ENCODE results near the gene SLC24A4.

Gene SLC24A4

DNA sequence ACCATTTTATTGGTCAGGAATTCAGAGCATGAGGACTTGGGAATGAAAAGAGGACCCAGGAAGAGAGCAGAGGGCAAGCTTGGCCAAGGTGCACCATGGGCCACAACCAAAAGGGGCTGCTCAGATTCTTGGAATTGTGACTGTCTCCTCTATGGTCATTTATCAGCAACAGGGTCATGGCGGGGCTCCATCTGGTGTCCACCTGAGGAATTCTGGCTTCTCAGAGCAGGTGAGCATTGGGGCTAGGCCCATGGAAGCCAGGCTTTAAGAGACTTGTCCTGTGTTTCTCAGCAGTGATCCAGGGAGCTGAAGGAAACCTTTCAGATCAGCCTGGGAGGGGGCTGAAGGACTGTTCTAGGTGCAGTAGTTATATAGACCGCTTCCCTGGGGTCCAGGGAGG, 188.0 kb downstream of the SLC24A4 start:
- DNase-seq: no peak

DNA sequence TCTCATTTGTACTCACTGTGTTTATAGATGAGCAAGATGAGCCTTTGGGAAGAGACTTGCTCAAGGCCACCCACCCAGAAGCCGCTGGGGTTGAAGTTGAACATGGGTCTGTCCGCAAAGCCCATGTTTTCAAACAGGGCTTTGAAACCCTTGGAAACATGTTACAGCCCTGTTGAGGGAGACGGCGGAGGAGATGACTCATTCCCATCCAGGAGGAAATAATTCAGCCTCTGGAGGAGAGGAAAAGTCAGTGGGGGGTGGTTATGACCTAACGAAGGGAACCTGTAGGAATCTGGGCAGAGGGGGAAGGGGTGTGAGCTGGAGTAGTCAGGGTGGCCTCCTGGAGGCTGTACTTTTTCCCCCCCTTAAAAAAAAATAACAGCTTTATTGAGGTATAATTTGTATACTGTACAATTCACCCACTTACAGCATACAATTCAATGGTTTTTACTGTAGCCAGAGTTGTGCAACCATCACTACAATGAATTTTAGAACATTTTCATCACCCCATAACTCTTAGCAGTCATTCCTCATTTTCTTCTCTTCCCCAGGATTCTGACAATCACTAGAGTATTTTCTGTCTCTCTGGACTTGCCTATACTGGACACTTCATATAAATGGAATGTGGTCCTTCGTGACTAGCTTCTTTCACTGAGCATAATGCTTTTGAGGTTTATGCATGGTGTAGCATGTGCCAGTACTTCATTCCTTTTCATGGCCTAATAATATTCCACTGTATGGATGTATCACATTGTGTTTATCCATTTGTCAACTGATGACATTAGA, 188.7 kb downstream of the SLC24A4 start:
- no peak for DNase-seq

GRCh38 chr14:92512807-92513203, 189.8 kb downstream of the SLC24A4 start:
- no peak for DNase-seq

DNA sequence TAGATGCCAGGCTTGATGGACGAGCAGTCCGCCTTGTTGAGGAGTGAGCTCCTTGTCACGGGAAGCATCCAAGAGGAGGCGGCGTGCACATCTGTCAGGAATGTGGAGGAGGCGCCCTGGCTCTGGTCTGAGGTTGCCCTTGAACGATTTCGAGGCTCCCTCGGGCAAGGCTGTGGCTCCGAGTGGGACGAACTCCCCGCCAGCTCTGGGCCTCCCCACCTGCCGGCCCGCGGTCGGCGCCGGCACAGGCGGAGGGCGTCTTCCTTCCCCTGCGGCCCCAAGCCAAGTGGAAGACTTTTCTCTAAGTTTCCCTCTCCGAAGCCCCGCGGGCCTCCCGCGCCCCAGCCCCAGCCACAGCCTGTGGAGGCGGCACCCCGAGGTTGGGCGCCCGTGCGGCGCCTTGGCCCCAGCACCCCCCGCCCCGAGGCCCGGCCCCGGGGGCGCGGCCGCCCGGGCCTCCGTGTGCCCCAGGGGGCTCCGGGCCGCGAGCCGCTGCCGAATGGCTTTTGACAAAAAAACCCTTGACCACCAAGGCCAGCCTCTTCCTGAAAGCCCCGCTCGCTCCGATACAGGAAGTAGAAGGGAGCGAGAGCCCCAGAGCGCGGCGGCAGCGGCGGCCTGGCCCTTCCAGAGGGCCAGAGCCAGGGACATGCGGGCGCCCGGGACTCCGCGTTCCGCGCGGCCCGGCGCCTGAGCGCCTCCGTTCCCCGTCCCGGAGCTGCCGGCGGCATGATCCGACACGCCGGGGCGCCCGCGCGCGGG, 190.4 kb downstream of the SLC24A4 start, which contains the start of gene RIN3:
Gene RIN3 (plus strand): TSS at position 578 of the 762 bp plus-strand sequence. CDS start 152 bp downstream, at position 730.
- DNase-seq: peak in 1 of 4 experiments; percentile 43

DNA sequence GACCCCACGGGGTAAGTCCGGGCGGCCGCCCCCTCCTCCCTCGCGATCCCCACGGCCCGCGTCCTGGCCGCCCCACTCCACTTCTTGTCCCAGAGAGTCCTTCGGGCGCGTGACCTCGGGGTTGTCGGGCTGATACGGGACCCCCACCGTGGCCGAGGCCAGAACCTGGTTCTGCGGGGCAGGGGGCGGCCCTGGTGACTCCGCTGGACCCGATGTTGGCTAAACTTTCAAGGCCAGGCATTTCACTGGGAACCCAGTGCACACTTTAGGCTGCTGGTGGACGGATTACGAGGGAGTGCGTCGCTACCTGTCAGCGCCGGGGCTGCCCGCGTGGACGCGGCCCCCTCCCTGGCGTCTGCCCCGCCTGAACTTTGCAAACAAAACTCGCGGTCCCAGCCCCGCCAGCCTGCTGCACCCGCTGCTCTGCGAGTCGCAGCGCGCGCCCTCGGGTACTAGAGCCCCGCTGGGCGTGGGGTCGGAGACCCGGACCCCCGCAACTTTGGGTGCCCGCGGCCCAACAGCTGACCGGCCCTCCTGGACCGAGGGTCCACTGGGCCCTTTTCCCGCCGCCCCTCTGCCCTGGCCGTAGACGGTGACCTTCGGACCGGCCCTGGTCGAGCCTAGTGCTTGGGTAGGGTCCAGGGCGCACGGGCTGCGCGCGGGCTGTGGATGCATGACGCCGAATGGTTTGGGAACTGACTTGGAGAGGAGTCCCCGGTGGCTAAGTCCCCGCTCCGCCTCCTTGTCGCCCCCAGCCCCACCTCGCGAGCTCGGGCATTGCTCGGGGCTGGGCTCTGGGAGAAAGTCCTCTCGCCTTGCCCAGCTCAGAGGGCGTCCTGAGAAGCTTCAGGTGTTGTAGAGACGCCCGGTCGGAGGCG, 191.2 kb downstream of the SLC24A4 start:
- DNase-seq: peak in 3 of 4 experiments; percentile 16 to 37 (median 17)

GRCh38 chr14:92514844-92515514, 192.0 kb downstream of the SLC24A4 start:
- DNase-seq: no peak

GRCh38 chr14:92515546-92516343, 192.8 kb downstream of the SLC24A4 start:
- DNase-seq: no peak

- DNase-seq: no peak
These were observed 193.5 kb downstream of the SLC24A4 start for GRCh38 chr14:92516344-92516965.

DNA sequence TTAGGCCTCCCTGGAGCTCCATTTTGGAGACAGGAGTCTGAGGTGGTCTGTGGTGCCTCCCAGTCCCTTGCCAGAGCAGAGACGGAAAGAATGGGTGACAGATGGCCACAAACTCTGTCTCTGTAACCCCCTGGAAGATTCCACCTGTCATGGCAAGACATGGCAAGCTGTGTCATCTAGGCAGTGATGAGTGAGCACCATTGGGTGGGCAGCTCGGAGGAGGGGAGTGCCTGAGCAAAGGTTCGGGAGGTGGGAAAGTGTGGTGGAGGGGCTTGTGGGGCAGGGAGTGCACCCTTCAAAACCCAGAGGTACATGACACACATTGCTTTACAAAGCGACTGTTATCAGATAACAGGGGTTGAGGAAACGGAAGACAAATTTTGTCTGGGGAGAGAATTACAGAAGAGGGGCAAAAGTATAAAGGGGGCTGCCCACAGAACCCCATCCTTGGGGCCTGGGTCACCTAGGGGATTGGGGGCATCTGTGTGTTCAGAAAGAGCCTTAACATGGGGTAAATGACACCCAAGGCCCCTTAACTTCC, 194.1 kb downstream of the SLC24A4 start:
- DNase-seq: no peak

DNA sequence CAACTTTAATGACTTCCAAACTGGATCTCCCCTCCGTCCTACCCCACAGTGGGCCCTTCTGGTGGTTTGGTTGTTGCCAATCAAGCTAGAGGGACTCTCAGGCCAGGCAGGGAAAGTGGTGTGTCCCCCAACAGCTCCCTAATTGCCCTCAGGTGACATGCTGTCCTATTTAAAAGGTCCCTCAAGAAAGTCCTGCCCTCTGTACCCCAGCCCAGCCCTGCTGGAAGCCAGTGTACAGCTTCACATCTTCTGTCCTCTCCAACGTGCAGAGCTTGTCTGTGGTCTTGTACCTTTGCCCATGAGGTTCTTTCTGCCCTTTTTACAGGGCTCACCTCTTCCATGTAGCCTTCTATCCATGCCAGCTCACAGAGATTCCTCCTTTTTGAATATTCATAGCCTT, 194.8 kb downstream of the SLC24A4 start:
- DNase-seq: no peak

DNA sequence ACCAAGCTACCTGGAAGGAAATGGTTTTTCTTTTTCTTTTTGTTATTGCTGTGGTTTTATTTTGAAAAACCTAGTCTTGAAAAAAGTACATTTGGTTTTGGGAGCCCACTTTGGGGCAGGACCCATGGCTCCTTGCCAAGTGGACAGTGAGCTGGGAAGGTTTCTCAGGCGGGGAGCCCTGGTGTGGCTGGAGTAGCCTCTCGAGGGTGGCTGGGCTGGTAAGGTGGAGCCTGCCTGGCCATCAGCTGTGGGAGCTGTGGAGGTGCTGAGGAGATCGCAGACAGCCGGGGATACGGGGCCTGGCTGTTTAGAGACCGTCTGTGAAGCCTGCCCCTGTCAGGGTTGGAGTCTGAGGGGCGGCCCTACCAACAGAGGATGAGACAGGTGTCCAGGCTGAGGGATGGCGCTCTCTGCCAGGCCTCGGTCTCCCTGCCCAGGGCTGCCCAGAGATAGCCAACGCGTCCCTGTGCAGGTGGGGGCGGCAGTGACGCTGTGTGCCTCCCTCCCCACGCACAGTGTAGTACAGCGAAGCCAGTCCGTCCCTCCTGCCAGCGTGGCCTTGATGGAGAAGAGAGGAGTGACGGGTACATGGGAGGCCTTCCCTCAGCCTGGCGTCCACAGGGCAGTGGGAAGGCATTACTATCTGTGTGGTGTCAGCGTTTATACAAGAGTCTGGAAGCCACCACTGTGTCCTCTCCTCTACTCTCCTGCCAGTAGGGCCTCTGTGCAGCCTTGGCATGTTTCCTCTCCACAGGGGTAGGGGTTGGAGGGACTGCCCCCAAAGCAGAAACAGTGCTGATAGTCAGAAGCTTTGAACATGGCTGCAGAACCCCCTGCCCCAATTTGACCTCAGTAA, 196.5 kb downstream of the SLC24A4 start:
- DNase-seq: no peak

DNA sequence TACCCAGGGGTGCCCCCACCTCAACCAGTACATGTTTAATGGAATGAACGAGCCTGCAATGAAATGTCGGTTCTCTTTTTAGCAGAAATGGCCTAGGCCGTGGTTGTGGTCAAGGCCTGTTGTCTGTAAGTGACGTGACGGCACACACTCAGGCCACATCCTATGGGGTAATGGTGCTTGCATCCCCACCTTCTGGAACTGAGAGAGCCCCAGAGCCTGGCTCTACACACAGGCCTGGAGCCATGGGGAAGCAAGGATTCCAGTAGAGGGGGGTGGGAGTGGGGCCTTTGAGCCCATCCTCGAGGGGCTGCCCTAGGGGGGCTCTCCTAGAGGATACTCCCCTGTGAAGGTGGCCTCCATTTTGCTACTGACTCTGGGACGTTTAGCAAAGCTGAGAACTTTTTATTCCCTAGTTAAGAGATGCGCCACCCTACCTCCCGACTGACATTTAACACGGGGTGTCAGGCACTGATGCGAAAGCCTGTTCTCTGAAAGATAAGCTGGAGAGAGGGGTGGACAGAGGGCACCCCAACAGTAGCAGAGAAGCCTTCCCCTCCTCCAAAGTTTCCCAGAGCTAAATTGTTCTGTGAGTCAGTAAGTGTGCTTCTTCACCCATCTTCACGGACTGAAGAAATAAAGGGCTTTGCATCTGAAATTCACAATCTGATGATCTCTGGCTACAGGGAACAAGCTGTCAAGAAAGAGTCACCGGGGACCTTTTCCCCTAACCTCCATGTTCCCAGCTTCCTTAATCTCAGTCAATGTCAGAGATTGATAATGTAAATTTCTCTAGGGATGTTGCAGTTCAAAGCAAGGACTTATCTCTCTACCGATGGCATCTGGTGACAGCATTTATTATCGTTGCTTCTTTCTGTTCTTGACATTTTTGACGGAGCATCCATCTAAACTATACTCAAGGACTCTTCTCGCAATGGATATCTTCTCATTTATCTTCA, 197.4 kb downstream of the SLC24A4 start:
- DNase-seq: no peak

GRCh38 chr14:92521058-92521415, 198.1 kb downstream of the SLC24A4 start:
- no peak for DNase-seq

- no peak for DNase-seq
These were observed 200.8 kb downstream of the SLC24A4 start for GRCh38 chr14:92523752-92524151.

DNA sequence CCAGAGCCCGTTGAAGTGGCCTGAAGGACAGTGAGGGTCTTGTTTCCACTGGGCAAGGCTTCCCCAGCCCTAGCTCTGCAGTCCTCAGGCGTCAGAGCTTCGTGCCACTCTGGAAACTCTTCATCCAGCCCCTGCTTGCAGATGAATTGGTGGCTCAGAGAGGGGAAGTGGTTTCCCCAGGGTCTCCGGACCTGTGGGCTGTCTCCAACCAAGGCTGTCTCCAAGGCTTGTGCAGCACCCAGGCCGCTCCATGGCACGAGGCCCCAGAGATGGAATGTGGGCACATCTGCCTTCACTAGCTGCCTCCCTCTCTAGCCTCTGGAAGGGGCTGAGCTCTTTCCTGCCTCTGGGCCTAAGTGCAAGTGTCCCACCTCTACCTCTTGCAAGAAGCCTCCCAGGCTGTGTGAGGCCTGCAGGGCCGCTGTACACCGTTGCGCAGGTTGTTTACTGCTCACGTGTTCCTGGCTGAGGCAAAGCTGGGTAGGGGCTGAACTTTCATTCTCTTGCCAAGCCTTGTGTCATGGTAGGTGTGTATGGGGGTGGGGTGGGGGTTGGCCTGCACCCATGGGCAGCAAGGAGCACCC, 201.7 kb downstream of the SLC24A4 start:
- DNase-seq: no peak

GRCh38 chr14:92525322-92526095, 202.5 kb downstream of the SLC24A4 start:
- no peak for DNase-seq

- DNase-seq: no peak
These were observed 204.8 kb downstream of the SLC24A4 start for GRCh38 chr14:92527721-92528120.
